Measurements from ENCODE around the gene ADCY2.

The ADCY2 gene

GRCh38 chr5:7385681-7386080 lies 10.3 kb upstream of the ADCY2 start:
- H3K4me3 ChIP-seq (replicated peaks; ENCODE audit: low read depth, low read length) = no peak overlapping the region
- TF ChIP-seq, protein P1, sequence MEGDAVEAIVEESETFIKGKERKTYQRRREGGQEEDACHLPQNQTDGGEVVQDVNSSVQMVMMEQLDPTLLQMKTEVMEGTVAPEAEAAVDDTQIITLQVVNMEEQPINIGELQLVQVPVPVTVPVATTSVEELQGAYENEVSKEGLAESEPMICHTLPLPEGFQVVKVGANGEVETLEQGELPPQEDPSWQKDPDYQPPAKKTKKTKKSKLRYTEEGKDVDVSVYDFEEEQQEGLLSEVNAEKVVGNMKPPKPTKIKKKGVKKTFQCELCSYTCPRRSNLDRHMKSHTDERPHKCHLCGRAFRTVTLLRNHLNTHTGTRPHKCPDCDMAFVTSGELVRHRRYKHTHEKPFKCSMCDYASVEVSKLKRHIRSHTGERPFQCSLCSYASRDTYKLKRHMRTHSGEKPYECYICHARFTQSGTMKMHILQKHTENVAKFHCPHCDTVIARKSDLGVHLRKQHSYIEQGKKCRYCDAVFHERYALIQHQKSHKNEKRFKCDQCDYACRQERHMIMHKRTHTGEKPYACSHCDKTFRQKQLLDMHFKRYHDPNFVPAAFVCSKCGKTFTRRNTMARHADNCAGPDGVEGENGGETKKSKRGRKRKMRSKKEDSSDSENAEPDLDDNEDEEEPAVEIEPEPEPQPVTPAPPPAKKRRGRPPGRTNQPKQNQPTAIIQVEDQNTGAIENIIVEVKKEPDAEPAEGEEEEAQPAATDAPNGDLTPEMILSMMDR (IDR thresholded peaks at IDR 0.05; ENCODE audit: low read depth, low read length, missing control alignments) = no peak
- DNase-seq (ENCODE audit: extremely low read depth, low read depth) = no peak

GRCh38 chr5:7388553-7388952 lies 7.4 kb upstream of the ADCY2 start:
- DNase-seq (ENCODE audit: extremely low read depth, low read depth) = no peak
- TF ChIP-seq, protein P1 (IDR thresholded peaks at IDR 0.05; ENCODE audit: low read depth, low read length, missing control alignments) = no peak
- no peak overlapping the region for H3K4me3 ChIP-seq (replicated peaks; ENCODE audit: low read depth, low read length)

DNA sequence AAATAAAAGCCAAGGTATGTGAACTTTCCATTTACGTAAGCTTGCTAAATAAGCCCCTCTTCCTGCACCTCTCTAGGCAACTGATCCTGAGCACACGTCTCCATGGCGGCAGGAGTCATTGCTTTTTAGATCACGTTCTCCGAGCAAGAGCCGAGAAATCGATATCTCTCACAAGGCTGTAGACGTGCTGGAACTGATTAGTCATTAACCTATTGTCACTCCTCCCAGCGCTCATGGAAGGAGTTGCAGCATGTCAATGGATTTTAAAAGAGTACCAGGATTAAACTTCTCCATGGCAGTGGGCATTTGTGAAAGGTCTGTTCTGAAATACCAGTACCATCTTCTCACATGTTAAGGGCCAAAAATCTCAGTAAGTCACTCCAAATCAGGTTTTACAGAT lies 4.7 kb upstream of the ADCY2 start:
- no peak for DNase-seq (ENCODE audit: extremely low read depth, low read depth)
- TF ChIP-seq, protein P1 (IDR thresholded peaks at IDR 0.05; ENCODE audit: low read depth, low read length, missing control alignments) = no peak
- no peak overlapping the region for H3K4me3 ChIP-seq (replicated peaks; ENCODE audit: low read depth, low read length)

GRCh38 chr5:7391814-7392692 lies 3.9 kb upstream of the ADCY2 start:
- no peak overlapping the region for H3K4me3 ChIP-seq (replicated peaks; ENCODE audit: low read depth, low read length)
- DNase-seq (ENCODE audit: extremely low read depth, low read depth) = peak; percentile 20
- TF ChIP-seq, protein P1 (IDR thresholded peaks at IDR 0.05; ENCODE audit: low read depth, low read length, missing control alignments) = peak; percentile 69

GRCh38 chr5:7392693-7393024 lies 3.3 kb upstream of the ADCY2 start:
- no peak overlapping the region for H3K4me3 ChIP-seq (replicated peaks; ENCODE audit: low read depth, low read length)
- TF ChIP-seq, protein P1 (IDR thresholded peaks at IDR 0.05; ENCODE audit: low read depth, low read length, missing control alignments) = no peak

DNA sequence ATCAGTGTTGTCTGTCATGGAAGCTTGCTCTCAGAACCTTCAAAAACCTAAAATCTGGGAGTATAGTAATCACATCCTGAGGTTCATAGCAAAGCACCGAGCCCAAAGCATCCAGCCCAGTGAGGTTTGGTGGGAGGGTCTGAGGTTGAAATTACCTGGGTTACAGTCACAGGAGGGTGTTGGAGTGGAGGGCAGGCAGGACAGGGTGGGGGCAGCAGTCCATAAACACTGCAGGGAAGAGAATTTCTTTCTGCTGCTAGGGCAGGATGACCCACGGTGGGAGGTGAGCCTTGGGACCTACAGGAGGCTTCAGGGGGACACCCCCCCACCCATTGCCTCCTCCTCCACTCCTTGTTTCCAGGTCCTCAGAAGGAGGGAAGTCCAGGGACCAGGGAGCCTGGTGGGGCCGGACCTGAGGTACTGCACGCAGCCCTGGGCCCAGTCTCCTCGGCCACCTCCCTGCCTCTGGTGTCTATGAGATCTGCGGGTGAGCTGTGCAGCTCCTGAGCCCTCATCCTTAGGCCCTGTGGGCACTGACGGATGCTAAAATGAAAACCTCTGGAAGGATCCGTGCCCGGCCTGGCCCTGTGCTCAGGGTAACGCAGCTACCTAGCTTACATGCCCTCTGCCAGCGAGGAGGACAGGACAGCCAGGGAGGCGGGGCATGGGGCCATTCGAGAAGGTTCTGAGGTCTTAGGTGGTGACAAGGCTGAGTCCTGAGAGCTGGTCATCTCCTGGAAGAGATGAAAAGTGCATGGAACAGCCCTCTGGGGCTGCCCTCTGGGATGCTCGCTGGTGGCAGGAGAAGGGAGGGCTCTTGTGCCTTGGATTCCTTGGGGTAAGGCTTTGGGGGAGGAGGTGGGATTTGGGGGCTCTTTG lies 1.8 kb upstream of the ADCY2 start:
- H3K4me3 ChIP-seq (replicated peaks; ENCODE audit: low read depth, low read length) = no peak overlapping the region
- DNase-seq (ENCODE audit: extremely low read depth, low read depth) = no peak
- TF ChIP-seq, protein P1 (IDR thresholded peaks at IDR 0.05; ENCODE audit: low read depth, low read length, missing control alignments) = no peak

More at GRCh38 chr5:7392693-7393024, 3.3 kb upstream of the ADCY2 start:
- DNase-seq (ENCODE audit: extremely low read depth, low read depth) = no peak
